ENCODE data around the gene GDA. TPM values are rescaled to one million over a fixed set of nuclear protein-coding genes. Genes with fewer than 3 reads are reported as not detected.

GDA gene
- total RNA-seq, 1 donor from 2014 or later, result not detected

Other genes with a start within 250 kb of the GDA start
- gene ABHD17B, start 238.2 kb upstream of the GDA start, total RNA-seq, result 7.8 TPM
- 6.2 TPM for gene C9orf85, start 237.8 kb upstream of the GDA start, total RNA-seq
- not detected for gene C9orf57, start 88.8 kb upstream of the GDA start, total RNA-seq
- gene ZFAND5, start 215.8 kb downstream of the GDA start, total RNA-seq, result 188 TPM

All from cardiac septum (tissue), 1 donor.